ENCODE data around the gene TMTC1. TPM values are rescaled to one million over a fixed set of nuclear protein-coding genes. Genes with fewer than 3 reads are reported as not detected.

The TMTC1 gene
- total RNA-seq, 1 donor from 2014 or later, result 24.8 TPM

DNA sequence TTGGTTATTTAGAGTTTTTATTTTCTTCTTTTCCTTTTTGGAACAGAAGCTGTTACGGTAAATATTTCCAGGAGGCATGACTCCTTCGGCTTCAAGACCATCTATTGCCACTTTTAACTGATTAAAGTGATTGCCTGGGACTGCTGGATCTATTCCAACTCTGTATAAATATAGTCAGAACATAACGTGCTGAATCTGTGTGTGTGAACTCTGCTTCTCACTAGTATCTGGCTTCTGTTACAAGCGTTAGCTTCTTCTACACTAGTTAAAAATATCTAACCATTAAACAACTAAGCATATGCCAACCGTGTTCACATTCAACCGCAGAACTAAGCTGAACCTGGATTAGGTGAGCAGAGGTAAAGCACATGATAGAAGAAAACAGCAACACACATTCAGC lies 49.0 kb downstream of the TMTC1 start:
- TF ChIP-seq, protein P1, sequence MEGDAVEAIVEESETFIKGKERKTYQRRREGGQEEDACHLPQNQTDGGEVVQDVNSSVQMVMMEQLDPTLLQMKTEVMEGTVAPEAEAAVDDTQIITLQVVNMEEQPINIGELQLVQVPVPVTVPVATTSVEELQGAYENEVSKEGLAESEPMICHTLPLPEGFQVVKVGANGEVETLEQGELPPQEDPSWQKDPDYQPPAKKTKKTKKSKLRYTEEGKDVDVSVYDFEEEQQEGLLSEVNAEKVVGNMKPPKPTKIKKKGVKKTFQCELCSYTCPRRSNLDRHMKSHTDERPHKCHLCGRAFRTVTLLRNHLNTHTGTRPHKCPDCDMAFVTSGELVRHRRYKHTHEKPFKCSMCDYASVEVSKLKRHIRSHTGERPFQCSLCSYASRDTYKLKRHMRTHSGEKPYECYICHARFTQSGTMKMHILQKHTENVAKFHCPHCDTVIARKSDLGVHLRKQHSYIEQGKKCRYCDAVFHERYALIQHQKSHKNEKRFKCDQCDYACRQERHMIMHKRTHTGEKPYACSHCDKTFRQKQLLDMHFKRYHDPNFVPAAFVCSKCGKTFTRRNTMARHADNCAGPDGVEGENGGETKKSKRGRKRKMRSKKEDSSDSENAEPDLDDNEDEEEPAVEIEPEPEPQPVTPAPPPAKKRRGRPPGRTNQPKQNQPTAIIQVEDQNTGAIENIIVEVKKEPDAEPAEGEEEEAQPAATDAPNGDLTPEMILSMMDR (IDR thresholded peaks at IDR 0.05), result no peak
- peaks cover 9% of the 10 kb centered on the region for H3K4me1 ChIP-seq
- DNase-seq (no peak), ATAC-seq (no peak)
- H3K27ac ChIP-seq, result no peak overlapping the region
- no peak overlapping the region for H3K4me3 ChIP-seq
- H3K27me3 ChIP-seq (ENCODE audit: low read depth), result no peaks in the 10 kb centered on the region
- intact Hi-C loops (cut with DNase I), result no loop called here
- H3K9me3 ChIP-seq, result no peaks in the 10 kb centered on the region
- no peaks in the 10 kb centered on the region for H3K36me3 ChIP-seq

DNA sequence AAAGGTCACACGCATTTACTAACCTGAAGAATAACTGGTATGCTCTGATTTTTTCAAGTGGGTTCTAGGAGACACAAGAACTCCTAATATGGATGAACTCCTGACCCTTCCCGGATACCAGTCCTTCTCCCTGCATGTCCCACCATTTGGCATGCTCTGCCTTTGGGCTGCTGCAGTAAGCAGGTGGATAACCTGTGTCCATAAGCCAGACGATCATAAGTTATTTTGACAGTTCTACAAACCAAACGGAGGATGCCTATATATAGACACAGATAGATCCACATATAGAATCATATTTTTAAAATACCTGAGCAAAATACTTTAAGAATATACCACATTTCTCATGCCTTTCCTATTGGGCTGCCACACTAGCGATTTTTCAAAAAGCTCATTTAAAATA lies 49.4 kb downstream of the TMTC1 start:
- peaks cover 9% of the 10 kb centered on the region for H3K4me1 ChIP-seq
- H3K4me3 ChIP-seq, result no peak overlapping the region
- no peaks in the 10 kb centered on the region for H3K9me3 ChIP-seq
- no peak for DNase-seq
- no peak for ATAC-seq
- TF ChIP-seq, protein P1 (IDR thresholded peaks at IDR 0.05), result no peak
- H3K27ac ChIP-seq, result no peak overlapping the region
- H3K27me3 ChIP-seq (ENCODE audit: low read depth), result no peaks in the 10 kb centered on the region
- intact Hi-C loops (cut with DNase I), result no loop called here
- no peaks in the 10 kb centered on the region for H3K36me3 ChIP-seq

DNA sequence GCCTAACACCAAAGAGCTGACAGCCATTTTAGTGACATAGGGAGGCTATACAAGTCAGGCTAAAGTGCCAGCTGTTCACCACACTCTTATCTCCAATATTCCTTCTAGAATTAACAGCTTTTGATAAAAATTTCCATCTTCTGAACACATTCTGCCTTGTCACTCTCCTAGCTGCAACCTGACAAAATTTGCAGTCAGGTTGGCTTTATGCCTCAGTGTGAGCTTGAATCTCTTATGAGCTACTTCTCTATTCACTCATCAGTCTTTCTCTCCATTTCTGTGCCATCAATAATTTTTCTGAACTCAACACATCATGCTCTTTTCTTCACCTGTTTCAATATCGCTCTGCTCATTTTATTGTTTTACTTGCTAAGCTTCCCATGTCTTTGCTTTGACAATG lies 50.2 kb downstream of the TMTC1 start:
- no peaks in the 10 kb centered on the region for H3K36me3 ChIP-seq
- H3K4me1 ChIP-seq, result peaks cover 9% of the 10 kb centered on the region
- no peak overlapping the region for H3K27ac ChIP-seq
- TF ChIP-seq, protein P1 (IDR thresholded peaks at IDR 0.05), result no peak
- H3K4me3 ChIP-seq, result no peak overlapping the region
- no peaks in the 10 kb centered on the region for H3K9me3 ChIP-seq
- ATAC-seq (no peak), DNase-seq (no peak)
- intact Hi-C loops (cut with DNase I), result no loop called here
- H3K27me3 ChIP-seq (ENCODE audit: low read depth), result no peaks in the 10 kb centered on the region

DNA sequence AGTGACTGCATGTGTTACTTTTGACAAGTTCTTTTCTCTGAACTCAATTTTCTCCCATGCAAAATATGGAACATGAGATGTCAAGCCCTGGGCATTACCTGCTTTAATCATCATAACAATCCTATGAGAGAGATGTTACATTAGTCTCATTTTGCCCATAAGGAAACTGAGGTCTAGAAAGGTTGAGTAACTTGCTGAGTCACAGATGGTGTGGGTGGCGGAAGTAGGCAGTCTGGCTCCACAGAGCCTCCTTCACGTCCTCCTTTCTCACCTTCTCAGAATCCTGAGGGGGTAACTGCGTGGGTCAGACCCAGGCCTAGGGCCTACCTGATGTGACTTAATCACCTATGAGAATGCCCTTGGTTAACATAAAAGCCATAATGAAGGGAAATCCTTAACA lies 50.7 kb downstream of the TMTC1 start:
- Histone ChIP-seq H3K27ac (no peak overlapping the region), H3K4me1 (peaks cover 10% of the 10 kb centered on the region)

DNA sequence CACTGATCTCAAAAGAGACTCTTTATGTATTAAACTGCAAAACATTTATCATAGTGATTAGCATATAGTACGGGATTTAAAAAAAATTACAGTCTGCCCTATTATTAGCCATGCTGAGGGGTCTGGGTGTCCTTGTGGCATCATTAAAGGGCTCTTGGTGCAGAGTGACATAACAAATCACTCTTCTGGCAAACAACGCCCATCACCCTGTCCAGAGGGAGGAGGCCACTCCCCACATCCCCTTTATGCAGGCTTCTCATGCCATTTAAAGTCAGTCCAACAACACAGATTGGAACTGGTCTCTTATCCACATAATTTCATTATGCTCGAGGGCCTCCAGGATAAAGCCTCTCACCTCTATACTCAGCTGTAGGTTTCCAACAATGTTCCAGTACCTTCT lies 51.1 kb downstream of the TMTC1 start:
- H3K27me3 ChIP-seq (ENCODE audit: low read depth), result no peaks in the 10 kb centered on the region
- TF ChIP-seq, protein P1 (IDR thresholded peaks at IDR 0.05), result no peak
- no peaks in the 10 kb centered on the region for H3K36me3 ChIP-seq
- ATAC-seq (no peak), DNase-seq (no peak)
- H3K9me3 ChIP-seq, result no peaks in the 10 kb centered on the region
- peaks cover 7% of the 10 kb centered on the region for H3K4me1 ChIP-seq
- intact Hi-C loops (cut with DNase I), result no loop called here
- no peak overlapping the region for H3K27ac ChIP-seq
- no peak overlapping the region for H3K4me3 ChIP-seq

More for the DNA sequence above, 50.7 kb downstream of the TMTC1 start:
- TF ChIP-seq, protein P1 (IDR thresholded peaks at IDR 0.05), result no peak
- Histone ChIP-seq H3K27me3 (ENCODE audit: low read depth) (no peaks in the 10 kb centered on the region), H3K9me3 (no peaks in the 10 kb centered on the region), H3K36me3 (no peaks in the 10 kb centered on the region), H3K4me3 (no peak overlapping the region)
- DNase-seq, result no peak
- intact Hi-C loops (cut with DNase I), result no loop called here
- ATAC-seq, result no peak

DNA sequence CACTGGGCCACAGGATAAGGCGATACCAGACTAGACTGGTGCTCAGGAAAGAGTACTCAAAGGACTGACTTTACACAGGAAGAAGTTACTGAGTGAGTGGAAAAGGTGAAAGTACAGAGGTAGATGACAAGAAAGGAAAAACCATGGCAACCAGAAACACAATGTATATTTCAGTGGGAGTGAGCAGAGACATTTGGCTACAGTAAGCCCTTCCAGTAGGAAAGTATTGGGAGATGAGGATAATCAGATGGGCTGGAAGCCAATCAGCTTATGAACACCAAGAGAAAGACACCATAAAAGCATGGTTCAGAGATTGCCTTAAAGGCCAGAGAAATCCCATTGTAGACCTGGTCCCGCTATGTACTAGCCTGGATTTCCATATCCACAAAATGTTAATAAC lies 51.6 kb downstream of the TMTC1 start:
- H3K27ac ChIP-seq, result no peak overlapping the region
- TF ChIP-seq, protein P1 (IDR thresholded peaks at IDR 0.05), result no peak
- DNase-seq (no peak), ATAC-seq (no peak)
- no peaks in the 10 kb centered on the region for H3K27me3 ChIP-seq (ENCODE audit: low read depth)
- intact Hi-C loops (cut with DNase I), result no loop called here
- H3K4me3 ChIP-seq, result no peak overlapping the region
- no peaks in the 10 kb centered on the region for H3K9me3 ChIP-seq
- peaks cover 5% of the 10 kb centered on the region for H3K4me1 ChIP-seq
- H3K36me3 ChIP-seq, result no peaks in the 10 kb centered on the region

All from lower lobe of right lung (tissue), 2 donors.